Parathyroid adenoma (tissue), 2 donors: ENCODE data around the gene SLC25A26.

Experiments used
- H2AFZ ChIP-seq: fragments of 300-600 bp; sonication (generic); one replicate; pipeline ENCODE4 v1.7.0; 2017; ENCODE audit warnings: antibody characterized with exemption, mild to moderate bottlenecking
- H3K27ac ChIP-seq: fragments of 300-600 bp; sonication (generic); one replicate; pipeline ENCODE4 v1.7.0; 2017
- H3K27me3 ChIP-seq: fragments of 300-600 bp; sonication (generic); one replicate; pipeline ENCODE4 v1.7.0; 2017; ENCODE audit warnings: low read length; ENCODE audit not compliant: control insufficient read depth, insufficient read depth
- H3K36me3 ChIP-seq: fragments of 300-600 bp; sonication (generic); one replicate; pipeline ENCODE4 v1.7.0; 2017; ENCODE audit warnings: low read length; ENCODE audit not compliant: control insufficient read depth, insufficient read depth
- H3K4me1 ChIP-seq: fragments of 300-600 bp; sonication (generic); one replicate; pipeline ENCODE4 v1.7.0; 2017; ENCODE audit warnings: control low read depth
- H3K4me2 ChIP-seq: fragments of 300-600 bp; sonication (generic); one replicate; pipeline ENCODE4 v1.7.0; 2017; ENCODE audit warnings: low read length
- H3K4me3 ChIP-seq: fragments of 300-600 bp; sonication (generic); one replicate; pipeline ENCODE4 v1.7.0; 2017; ENCODE audit warnings: low read depth, low read length
- H3K79me2 ChIP-seq: fragments of 300-600 bp; sonication (generic); one replicate; pipeline ENCODE4 v1.7.0; 2017; ENCODE audit warnings: control low read depth
- H3K9ac ChIP-seq: fragments of 300-600 bp; sonication (generic); one replicate; pipeline ENCODE4 v1.7.0; 2017; ENCODE audit warnings: mild to moderate bottlenecking
- H3K9me3 ChIP-seq: fragments of 300-600 bp; sonication (generic); one replicate; pipeline ENCODE4 v1.7.0; 2017; ENCODE audit warnings: low read length; ENCODE audit not compliant: control insufficient read depth
- TF ChIP-seq, protein P1 (sequence below): fragments of 300-600 bp; sonication (generic); IDR thresholded peaks from one replicate; pipeline ENCODE4 v1.7.0; 2017; ENCODE audit warnings: antibody characterized with exemption, mild to moderate bottlenecking
- donor health status: primary hyperparathyroidism.

SLC25A26 gene

DNA sequence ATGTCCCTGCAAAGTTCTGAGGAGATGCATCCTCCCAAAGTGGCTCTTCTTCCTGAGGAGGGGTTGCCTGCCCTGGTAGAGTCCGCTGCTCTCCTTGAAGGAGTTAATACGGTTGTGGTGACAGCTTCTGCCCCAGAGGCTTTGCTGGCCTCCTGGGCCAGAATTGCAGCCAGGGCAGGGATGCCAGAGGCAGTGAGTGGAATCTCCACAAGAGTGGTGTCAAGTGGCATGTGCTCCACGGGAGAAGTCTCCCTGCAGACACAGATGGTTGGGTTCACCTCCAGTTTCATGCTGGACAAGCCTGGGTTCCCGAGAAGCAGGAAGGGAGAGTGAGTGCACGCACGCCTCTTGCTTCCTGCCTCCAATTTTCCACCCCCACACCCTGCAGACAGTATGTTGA, 105.5 kb downstream of the SLC25A26 start:
- no peaks in the 10 kb centered on the region for H3K27me3 ChIP-seq
- H3K79me2 ChIP-seq: no peaks in the 10 kb centered on the region
- H3K9ac ChIP-seq: no peak overlapping the region
- no peak overlapping the region for H3K4me2 ChIP-seq
- H3K9me3 ChIP-seq: no peaks in the 10 kb centered on the region
- no peak overlapping the region for H2AFZ ChIP-seq
- H3K27ac ChIP-seq: no peak overlapping the region
- TF ChIP-seq, protein P1, sequence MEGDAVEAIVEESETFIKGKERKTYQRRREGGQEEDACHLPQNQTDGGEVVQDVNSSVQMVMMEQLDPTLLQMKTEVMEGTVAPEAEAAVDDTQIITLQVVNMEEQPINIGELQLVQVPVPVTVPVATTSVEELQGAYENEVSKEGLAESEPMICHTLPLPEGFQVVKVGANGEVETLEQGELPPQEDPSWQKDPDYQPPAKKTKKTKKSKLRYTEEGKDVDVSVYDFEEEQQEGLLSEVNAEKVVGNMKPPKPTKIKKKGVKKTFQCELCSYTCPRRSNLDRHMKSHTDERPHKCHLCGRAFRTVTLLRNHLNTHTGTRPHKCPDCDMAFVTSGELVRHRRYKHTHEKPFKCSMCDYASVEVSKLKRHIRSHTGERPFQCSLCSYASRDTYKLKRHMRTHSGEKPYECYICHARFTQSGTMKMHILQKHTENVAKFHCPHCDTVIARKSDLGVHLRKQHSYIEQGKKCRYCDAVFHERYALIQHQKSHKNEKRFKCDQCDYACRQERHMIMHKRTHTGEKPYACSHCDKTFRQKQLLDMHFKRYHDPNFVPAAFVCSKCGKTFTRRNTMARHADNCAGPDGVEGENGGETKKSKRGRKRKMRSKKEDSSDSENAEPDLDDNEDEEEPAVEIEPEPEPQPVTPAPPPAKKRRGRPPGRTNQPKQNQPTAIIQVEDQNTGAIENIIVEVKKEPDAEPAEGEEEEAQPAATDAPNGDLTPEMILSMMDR: no peak
- no peak overlapping the region for H3K4me3 ChIP-seq
- H3K36me3 ChIP-seq: no peaks in the 10 kb centered on the region
- no peaks in the 10 kb centered on the region for H3K4me1 ChIP-seq

DNA sequence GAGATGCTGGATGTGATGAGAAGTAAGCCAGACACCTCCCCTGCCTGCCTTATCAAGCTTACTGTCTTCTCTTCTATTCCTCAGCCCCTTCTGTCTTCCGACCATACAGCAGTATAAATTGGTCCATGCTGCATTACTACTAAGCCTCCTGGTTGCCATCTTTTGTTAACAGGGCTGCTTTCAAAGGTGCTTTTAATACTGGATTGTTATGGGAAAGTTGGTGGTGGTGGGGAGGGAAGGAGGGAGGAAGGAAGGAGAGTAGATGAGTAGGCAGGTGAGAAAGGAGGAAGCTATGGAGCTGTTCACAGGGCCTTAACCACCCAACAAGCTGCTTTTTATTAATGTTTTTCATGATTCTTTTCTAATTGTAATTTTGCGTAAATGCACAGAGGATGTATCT, 114.9 kb downstream of the SLC25A26 start:
- no peak overlapping the region for H3K4me3 ChIP-seq
- H3K27ac ChIP-seq: no peak overlapping the region

DNA sequence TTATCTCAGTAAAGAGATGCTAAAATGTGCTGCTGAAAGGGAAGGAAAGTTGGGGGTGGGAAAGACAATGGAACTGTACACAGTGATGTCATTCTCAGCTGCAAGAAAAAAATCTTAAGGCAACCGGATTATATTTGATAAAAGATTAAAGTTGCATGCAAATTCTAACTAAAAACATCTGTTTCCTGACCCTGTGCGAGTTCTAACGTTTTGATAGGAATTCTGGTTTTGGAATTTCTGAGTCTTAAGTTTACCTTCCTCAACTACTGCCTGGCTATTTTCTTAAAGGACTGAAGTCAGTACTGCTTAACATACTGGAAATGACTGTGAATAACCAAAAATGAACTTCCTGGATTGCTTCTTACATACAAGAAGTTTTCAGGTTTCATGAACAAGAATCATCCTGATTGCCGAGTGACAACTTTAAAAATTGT, 115.5 kb downstream of the SLC25A26 start:
- H3K4me2 ChIP-seq: no peak overlapping the region
- TF ChIP-seq, protein P1: no peak
- no peaks in the 10 kb centered on the region for H3K9me3 ChIP-seq
- no peaks in the 10 kb centered on the region for H3K36me3 ChIP-seq
- H3K4me3 ChIP-seq: no peak overlapping the region
- H3K79me2 ChIP-seq: peaks cover 2% of the 10 kb centered on the region
- H3K27me3 ChIP-seq: no peaks in the 10 kb centered on the region
- no peak overlapping the region for H3K9ac ChIP-seq
- no peak overlapping the region for H2AFZ ChIP-seq
- H3K4me1 ChIP-seq: no peaks in the 10 kb centered on the region
- no peak overlapping the region for H3K27ac ChIP-seq

More for the DNA sequence above, 114.9 kb downstream of the SLC25A26 start:
- H3K27me3 ChIP-seq: no peaks in the 10 kb centered on the region
- no peak overlapping the region for H2AFZ ChIP-seq
- no peaks in the 10 kb centered on the region for H3K9me3 ChIP-seq
- no peak overlapping the region for H3K4me2 ChIP-seq
- no peaks in the 10 kb centered on the region for H3K4me1 ChIP-seq
- H3K79me2 ChIP-seq: no peaks in the 10 kb centered on the region
- no peaks in the 10 kb centered on the region for H3K36me3 ChIP-seq
- no peak overlapping the region for H3K9ac ChIP-seq
- TF ChIP-seq, protein P1: no peak

DNA sequence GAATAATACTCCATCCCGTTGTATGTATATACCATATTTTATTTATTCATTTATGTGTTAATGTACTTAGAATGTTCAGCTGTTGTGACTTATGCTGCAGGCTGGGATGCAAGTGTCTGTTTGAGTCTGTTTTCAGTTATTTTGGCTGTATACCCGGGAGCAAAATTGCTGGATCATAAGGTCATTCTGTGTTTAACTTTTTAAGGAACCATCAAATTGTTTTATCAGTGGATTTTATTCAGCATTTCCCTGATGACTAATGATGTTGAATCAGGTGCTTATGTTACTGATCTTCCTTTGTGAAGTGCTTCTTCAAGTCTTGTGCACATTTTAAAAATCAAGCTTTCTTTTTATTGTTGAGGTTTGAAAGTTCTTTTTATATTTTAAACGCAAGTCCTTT, 118.1 kb downstream of the SLC25A26 start:
- no peaks in the 10 kb centered on the region for H3K9me3 ChIP-seq
- H3K27ac ChIP-seq: no peak overlapping the region
- H3K36me3 ChIP-seq: no peaks in the 10 kb centered on the region
- TF ChIP-seq, protein P1: no peak
- H3K4me1 ChIP-seq: no peaks in the 10 kb centered on the region
- H3K27me3 ChIP-seq: no peaks in the 10 kb centered on the region
- no peak overlapping the region for H3K4me2 ChIP-seq
- peaks cover 2% of the 10 kb centered on the region for H3K79me2 ChIP-seq
- no peak overlapping the region for H3K4me3 ChIP-seq
- H3K9ac ChIP-seq: no peak overlapping the region
- H2AFZ ChIP-seq: no peak overlapping the region

DNA sequence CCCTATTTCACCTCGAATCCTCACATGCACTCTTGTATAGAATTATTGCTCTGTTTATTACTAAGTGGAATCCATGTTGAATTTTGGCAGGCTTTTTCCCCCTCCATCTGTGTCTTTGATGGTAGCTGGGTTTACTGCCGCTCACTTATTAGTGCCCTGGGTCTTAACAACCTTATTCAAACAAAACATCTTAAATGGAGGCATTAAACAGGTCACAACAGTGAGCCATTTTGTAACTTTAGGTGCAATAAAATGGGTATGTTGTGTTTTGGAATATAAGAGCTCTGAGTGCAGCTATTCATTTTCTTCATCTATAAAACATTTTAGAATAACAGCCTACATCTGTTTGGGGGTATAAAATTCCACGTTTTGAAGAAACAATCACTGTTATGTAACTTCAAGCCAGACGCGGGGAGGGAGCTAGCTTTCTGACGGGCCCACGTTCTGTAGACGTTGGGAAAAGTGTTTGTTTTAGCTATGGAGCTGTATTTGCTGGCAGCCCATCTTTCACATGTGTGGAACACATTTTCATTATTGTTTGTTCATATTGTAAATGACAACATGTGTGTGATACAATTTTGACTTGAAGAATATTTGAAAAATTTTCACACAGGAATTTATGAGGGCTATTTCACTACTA, 122.0 kb downstream of the SLC25A26 start:
- Histone ChIP-seq H3K27ac (no peak overlapping the region), H3K36me3 (no peaks in the 10 kb centered on the region), H3K79me2 (peaks cover 2% of the 10 kb centered on the region), H3K4me1 (no peaks in the 10 kb centered on the region), H2AFZ (no peak overlapping the region), H3K4me2 (no peak overlapping the region), H3K9me3 (no peaks in the 10 kb centered on the region), H3K9ac (no peak overlapping the region), H3K4me3 (no peak overlapping the region), H3K27me3 (no peaks in the 10 kb centered on the region)
- TF ChIP-seq, protein P1: no peak
